Osteoblast (primary cell): Measurements from ENCODE around the gene TMPRSS2. TPM values are rescaled to one million over a fixed set of nuclear protein-coding genes. Genes with fewer than 3 reads are reported as not detected.

Source experiments
- DNase-seq: peaks from one replicate; pipeline ENCODE4 v3.0.0; 2011; ENCODE audit warnings: low spot score, mixed read lengths; ENCODE audit not compliant: insufficient read length; ENCODE audit errors: missing footprints
- H2AFZ ChIP-seq: 2 replicates; pipeline ENCODE4 v1.6.0; 2011; ENCODE audit warnings: mild to moderate bottlenecking, low read length
- H3K27ac ChIP-seq: 2 replicates; pipeline ENCODE4 v1.5.1; 2011; ENCODE audit warnings: mild to moderate bottlenecking, low read depth, low read length, moderate library complexity
- H3K27me3 ChIP-seq: 2 replicates; pipeline ENCODE4 v1.6.0; 2012; ENCODE audit warnings: mild to moderate bottlenecking, control low read depth, inconsistent platforms, low read length, moderate library complexity; ENCODE audit not compliant: insufficient read depth
- H3K36me3 ChIP-seq: 2 replicates; pipeline ENCODE4 v1.5.1; 2011; ENCODE audit warnings: mild to moderate bottlenecking, low read length, control low read depth, moderate library complexity; ENCODE audit not compliant: insufficient read depth
- H3K4me1 ChIP-seq: 2 replicates; pipeline ENCODE4 v1.5.1; 2011; ENCODE audit warnings: mild to moderate bottlenecking, low read length, control low read depth, moderate library complexity; ENCODE audit not compliant: insufficient read depth
- H3K4me2 ChIP-seq: 2 replicates; pipeline ENCODE4 v1.6.0; 2011; ENCODE audit warnings: mild to moderate bottlenecking, low read length; ENCODE audit not compliant: insufficient read depth
- H3K4me3 ChIP-seq: fragments of 200-600 bp; sonication (generic); 3 replicates; pipeline ENCODE4 v1.5.1; 2012; ENCODE audit warnings: mild to moderate bottlenecking, low read length, inconsistent platforms; ENCODE audit not compliant: insufficient read depth
- H3K79me2 ChIP-seq: 2 replicates; pipeline ENCODE4 v1.6.0; 2012; ENCODE audit warnings: mild to moderate bottlenecking, low read length, control low read depth, inconsistent platforms; ENCODE audit not compliant: insufficient read depth
- H3K9me3 ChIP-seq: 2 replicates; pipeline ENCODE4 v1.5.1; 2011; ENCODE audit warnings: low read depth, low read length, control low read depth
- H4K20me1 ChIP-seq: 2 replicates; pipeline ENCODE4 v1.6.0; 2012; ENCODE audit warnings: mild to moderate bottlenecking, low read length, control low read depth; ENCODE audit not compliant: insufficient read depth
- total RNA-seq: library from RNA; depleted of rRNA; stranded (reverse); fragments of >200 nt; gene quantifications from 2 replicates; pipeline ENCODE4 v1.2.3, GENCODE V29; 2012
- TF ChIP-seq, protein P1 (sequence below): IDR thresholded peaks from 2 replicates; pipeline ENCODE4 v1.5.1; 2011; ENCODE audit warnings: mild to moderate bottlenecking, low read depth, low read length, moderate library complexity; ENCODE audit errors: extremely low read depth

Gene TMPRSS2
- total RNA-seq, 1 donor: not detected

DNA sequence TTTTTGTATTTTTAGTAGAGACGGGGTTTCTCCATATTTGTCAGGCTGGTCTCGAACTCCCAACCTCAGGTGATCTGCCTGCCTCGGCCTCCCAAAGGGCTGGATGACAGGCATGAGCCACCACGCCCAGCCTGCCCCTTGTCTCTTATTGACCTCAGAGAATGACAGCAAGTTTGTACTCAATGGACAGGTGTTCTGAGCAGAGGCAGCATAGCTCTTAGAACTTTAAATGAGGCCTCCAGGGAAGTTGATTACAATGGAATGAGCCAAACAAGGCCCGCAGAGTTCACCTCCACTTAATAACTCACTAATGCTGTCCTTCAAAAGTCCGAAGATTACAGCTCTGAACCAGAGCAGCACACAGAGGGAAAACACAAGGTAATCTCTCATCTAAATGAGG is 10.9 kb downstream of the TMPRSS2 start:
- H3K4me1 ChIP-seq: no peaks in the 10 kb centered on the region
- H3K27ac ChIP-seq: no peak overlapping the region
- H3K79me2 ChIP-seq: no peaks in the 10 kb centered on the region
- TF ChIP-seq, protein P1, sequence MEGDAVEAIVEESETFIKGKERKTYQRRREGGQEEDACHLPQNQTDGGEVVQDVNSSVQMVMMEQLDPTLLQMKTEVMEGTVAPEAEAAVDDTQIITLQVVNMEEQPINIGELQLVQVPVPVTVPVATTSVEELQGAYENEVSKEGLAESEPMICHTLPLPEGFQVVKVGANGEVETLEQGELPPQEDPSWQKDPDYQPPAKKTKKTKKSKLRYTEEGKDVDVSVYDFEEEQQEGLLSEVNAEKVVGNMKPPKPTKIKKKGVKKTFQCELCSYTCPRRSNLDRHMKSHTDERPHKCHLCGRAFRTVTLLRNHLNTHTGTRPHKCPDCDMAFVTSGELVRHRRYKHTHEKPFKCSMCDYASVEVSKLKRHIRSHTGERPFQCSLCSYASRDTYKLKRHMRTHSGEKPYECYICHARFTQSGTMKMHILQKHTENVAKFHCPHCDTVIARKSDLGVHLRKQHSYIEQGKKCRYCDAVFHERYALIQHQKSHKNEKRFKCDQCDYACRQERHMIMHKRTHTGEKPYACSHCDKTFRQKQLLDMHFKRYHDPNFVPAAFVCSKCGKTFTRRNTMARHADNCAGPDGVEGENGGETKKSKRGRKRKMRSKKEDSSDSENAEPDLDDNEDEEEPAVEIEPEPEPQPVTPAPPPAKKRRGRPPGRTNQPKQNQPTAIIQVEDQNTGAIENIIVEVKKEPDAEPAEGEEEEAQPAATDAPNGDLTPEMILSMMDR: no peak
- H3K27me3 ChIP-seq: peaks cover 10% of the 10 kb centered on the region
- no peak overlapping the region for H2AFZ ChIP-seq
- no peak overlapping the region for H3K4me2 ChIP-seq
- H3K9me3 ChIP-seq: no peaks in the 10 kb centered on the region
- no peaks in the 10 kb centered on the region for H3K36me3 ChIP-seq
- no peak for DNase-seq
- no peaks in the 10 kb centered on the region for H4K20me1 ChIP-seq
- no peak overlapping the region for H3K4me3 ChIP-seq

DNA sequence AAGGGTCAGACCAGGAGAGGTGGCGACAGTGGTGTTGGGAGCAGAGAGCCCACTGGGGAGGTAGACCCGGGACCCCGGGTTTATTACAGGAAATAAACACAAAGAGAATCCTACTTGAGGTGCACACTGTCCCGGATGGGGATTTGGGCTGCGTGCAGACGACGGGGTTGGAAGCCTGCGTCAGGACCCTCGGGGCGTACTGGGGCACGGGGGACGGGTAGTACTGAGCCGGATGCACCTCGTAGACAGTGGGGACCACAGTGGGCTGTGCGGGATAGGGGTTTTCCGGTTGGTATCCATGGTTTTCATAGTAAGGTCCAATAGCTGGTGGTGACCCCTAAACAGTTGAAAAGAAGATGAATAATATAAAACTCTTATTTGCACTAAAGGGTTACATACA is 13.7 kb downstream of the TMPRSS2 start:
- Histone ChIP-seq H3K79me2 (no peaks in the 10 kb centered on the region), H3K4me1 (no peaks in the 10 kb centered on the region), H3K27ac (no peak overlapping the region), H4K20me1 (no peaks in the 10 kb centered on the region), H3K36me3 (no peaks in the 10 kb centered on the region), H2AFZ (no peak overlapping the region), H3K4me2 (no peak overlapping the region), H3K27me3 (peaks cover 4% of the 10 kb centered on the region), H3K9me3 (no peaks in the 10 kb centered on the region), H3K4me3 (no peak overlapping the region)
- DNase-seq: no peak
- TF ChIP-seq, protein P1: no peak

DNA sequence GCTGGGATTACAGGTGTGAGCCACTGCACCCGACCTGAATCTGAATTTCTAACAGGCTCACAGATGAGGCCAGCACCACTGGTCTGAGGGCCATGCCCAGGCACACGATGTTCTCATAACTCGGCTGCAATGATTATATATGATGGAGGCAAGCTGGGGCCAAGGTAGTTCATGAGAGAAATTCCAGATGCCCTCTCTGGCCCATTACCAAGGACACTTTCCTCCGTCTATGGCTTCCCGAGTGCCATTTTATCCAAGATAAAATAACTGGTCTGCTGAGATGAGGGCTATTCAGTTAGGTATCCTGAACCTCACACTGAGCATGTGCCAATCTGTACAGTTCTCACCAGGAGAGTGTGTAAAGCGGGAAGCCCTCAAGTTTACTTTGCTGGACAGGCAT is 16.5 kb downstream of the TMPRSS2 start:
- Histone ChIP-seq H3K36me3 (no peaks in the 10 kb centered on the region), H2AFZ (no peak overlapping the region), H3K4me3 (no peak overlapping the region), H3K4me1 (peaks cover 8% of the 10 kb centered on the region), H4K20me1 (no peaks in the 10 kb centered on the region), H3K79me2 (no peaks in the 10 kb centered on the region), H3K27me3 (no peaks in the 10 kb centered on the region), H3K9me3 (no peaks in the 10 kb centered on the region), H3K4me2 (no peak overlapping the region), H3K27ac (no peak overlapping the region)
- TF ChIP-seq, protein P1: no peak
- DNase-seq: no peak

DNA sequence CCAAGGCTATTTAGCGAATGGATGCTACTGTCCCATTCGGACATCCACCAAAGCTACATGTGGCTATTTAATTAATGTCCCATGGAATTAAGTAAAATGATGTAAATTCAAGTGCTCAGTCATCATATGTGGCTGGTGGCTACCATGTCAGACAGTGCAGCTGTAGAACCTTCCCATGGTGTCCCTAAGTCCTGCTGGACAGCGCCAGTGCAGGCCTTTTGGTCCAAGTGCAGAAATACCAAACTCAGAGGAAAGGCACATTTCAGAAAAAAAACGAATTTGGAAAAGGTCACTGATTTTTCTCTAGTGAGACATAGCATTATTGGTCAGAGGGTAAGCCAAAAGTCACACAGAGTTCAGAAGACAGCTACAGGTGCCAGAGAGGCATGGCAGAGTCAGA is 17.6 kb downstream of the TMPRSS2 start:
- TF ChIP-seq, protein P1: no peak
- Histone ChIP-seq H3K36me3 (no peaks in the 10 kb centered on the region), H4K20me1 (no peaks in the 10 kb centered on the region)

More for the DNA sequence above, 17.6 kb downstream of the TMPRSS2 start:
- no peak overlapping the region for H3K4me3 ChIP-seq
- H3K27me3 ChIP-seq: no peaks in the 10 kb centered on the region
- H3K27ac ChIP-seq: no peak overlapping the region
- no peaks in the 10 kb centered on the region for H3K79me2 ChIP-seq
- no peak overlapping the region for H3K4me2 ChIP-seq
- no peak overlapping the region for H2AFZ ChIP-seq
- H3K9me3 ChIP-seq: no peaks in the 10 kb centered on the region
- H3K4me1 ChIP-seq: peaks cover 14% of the 10 kb centered on the region
- DNase-seq: no peak
